Measurements from ENCODE around the gene GPATCH3. TPM values are rescaled to one million over a fixed set of nuclear protein-coding genes. Genes with fewer than 3 reads are reported as not detected.

GPATCH3 gene
- total and polyA plus RNA-seq, 7 donors: 6.6 to 14.3 (median 9.7) TPM

GRCh38 chr1:26907071-26907917 lies 7.0 kb upstream of the GPATCH3 start:
- no peak overlapping the region for H3K27ac ChIP-seq
- no peaks in the 10 kb centered on the region for H3K36me3 ChIP-seq
- DNase-seq: no peak
- H3K9me3 ChIP-seq: no peaks in the 10 kb centered on the region
- H3K27me3 ChIP-seq: no peaks in the 10 kb centered on the region
- intact Hi-C loops (cut with DNase I): no loop called here
- TF ChIP-seq, protein P1, sequence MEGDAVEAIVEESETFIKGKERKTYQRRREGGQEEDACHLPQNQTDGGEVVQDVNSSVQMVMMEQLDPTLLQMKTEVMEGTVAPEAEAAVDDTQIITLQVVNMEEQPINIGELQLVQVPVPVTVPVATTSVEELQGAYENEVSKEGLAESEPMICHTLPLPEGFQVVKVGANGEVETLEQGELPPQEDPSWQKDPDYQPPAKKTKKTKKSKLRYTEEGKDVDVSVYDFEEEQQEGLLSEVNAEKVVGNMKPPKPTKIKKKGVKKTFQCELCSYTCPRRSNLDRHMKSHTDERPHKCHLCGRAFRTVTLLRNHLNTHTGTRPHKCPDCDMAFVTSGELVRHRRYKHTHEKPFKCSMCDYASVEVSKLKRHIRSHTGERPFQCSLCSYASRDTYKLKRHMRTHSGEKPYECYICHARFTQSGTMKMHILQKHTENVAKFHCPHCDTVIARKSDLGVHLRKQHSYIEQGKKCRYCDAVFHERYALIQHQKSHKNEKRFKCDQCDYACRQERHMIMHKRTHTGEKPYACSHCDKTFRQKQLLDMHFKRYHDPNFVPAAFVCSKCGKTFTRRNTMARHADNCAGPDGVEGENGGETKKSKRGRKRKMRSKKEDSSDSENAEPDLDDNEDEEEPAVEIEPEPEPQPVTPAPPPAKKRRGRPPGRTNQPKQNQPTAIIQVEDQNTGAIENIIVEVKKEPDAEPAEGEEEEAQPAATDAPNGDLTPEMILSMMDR (IDR thresholded peaks at IDR 0.05): no peak
- TF ChIP-seq POLR2A (IDR thresholded peaks at IDR 0.05): no peak
- WGBS, 2 donors: 66 to 72% methylated on average over 6 of the region's 6 CpGs
- no peaks in the 10 kb centered on the region for H3K4me1 ChIP-seq
- no peak overlapping the region for H3K4me3 ChIP-seq

DNA sequence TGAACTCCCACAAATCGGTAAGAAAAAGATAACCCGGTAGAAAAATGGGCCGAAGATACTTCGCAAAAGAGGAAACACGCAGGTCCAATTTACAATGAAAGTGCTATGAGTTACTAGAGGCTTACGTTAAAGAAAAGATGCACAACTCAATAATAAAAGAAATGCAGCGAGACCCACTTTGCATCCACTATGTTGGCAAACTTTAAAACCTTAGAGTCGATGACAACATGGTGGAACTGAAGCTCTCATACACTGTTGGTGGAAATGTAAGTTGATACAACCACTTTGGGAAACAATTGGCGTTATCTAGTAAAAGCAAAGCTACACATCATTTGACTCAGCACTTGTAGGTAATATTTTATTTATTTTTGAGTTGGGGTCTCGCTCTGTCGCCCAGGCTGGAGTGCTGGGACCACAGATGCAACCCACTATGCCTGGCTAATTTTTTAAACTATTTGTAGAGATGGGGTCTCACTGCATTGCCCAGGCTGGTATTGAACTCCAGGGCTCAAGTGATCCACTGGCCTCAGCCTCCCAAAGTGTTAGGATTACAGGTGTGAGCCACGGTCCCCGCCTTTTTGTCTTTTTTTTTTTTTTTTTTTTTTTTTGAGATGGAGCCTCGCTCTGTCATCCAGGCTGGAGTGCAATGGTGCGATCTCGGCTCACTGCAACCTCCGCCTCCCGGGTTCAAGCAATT lies 696 bp upstream of the GPATCH3 start:
- no peaks in the 10 kb centered on the region for H3K27me3 ChIP-seq
- H3K4me3 ChIP-seq: peak overlapping the region; percentile 84 to 94 (median 88)
- no peaks in the 10 kb centered on the region for H3K9me3 ChIP-seq
- H3K4me1 ChIP-seq: peaks cover 0 to 21% (median 13%) of the 10 kb centered on the region in 4 donors
- intact Hi-C loops (cut with DNase I): no loop called here
- peak overlapping the region; percentile 79 to 84 (median 82) for H3K27ac ChIP-seq
- TF ChIP-seq POLR2AphosphoS5 (IDR thresholded peaks at IDR 0.05): no peak
- TF ChIP-seq, protein P1 (IDR thresholded peaks at IDR 0.05): no peak
- no peak for TF ChIP-seq POLR2A (IDR thresholded peaks at IDR 0.05)
- no peak for TF ChIP-seq EP300 (IDR thresholded peaks at IDR 0.05)
- H3K36me3 ChIP-seq: peaks cover 0 to 22% (median 5%) of the 10 kb centered on the region in 4 donors
- WGBS, 2 donors: 65 to 72% methylated on average over 18 of the region's 18 CpGs
- no peak for DNase-seq

DNA sequence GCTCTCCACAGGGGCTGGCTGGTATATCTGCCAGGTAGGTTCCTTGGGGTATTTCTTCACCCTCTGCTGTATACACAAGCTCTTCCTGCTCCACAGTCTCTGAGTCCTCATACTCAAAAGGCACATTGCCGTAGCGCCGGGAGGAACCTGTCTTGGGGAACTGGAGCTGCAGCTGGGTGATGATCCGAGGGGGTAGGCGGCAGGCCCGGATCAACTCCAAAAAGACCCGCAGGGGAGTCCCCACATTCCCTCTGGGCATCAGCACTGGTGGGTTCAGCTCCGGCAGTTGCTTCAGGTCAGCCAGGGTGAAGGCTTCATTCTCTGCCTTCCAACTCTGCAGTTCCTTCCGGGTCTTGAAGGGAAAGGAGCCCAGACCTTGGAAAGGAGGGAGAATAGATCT lies 2.9 kb downstream of the GPATCH3 start:
- 94 to 96% methylated on average over 9 of the region's 9 CpGs for WGBS, 2 donors
- Histone ChIP-seq H3K4me3 (no peak overlapping the region), H3K4me1 (peaks cover 0 to 21% (median 13%) of the 10 kb centered on the region in 4 donors), H3K9me3 (no peaks in the 10 kb centered on the region), H3K27ac (no peak overlapping the region), H3K27me3 (no peaks in the 10 kb centered on the region), H3K36me3 (peaks cover 4 to 58% (median 30%) of the 10 kb centered on the region in 4 donors)
- no peak for TF ChIP-seq POLR2AphosphoS5 (IDR thresholded peaks at IDR 0.05)
- TF ChIP-seq POLR2A (IDR thresholded peaks at IDR 0.05): no peak
- TF ChIP-seq, protein P1 (IDR thresholded peaks at IDR 0.05): no peak
- TF ChIP-seq EP300 (IDR thresholded peaks at IDR 0.05): no peak
- no peak for DNase-seq
- intact Hi-C loops (cut with DNase I): no loop called here

GRCh38 chr1:26894263-26894662 lies 6.0 kb downstream of the GPATCH3 start:
- no peak for DNase-seq
- Histone ChIP-seq H3K4me3 (no peak overlapping the region), H3K27ac (no peak overlapping the region), H3K36me3 (peaks cover 4 to 68% (median 31%) of the 10 kb centered on the region in 4 donors), H3K27me3 (no peaks in the 10 kb centered on the region), H3K4me1 (peaks cover 0 to 20% (median 17%) of the 10 kb centered on the region in 4 donors), H3K9me3 (no peaks in the 10 kb centered on the region)
- WGBS, 2 donors: 96 to 97% methylated on average over 13 of the region's 13 CpGs
- intact Hi-C loops (cut with DNase I): no loop called here
- TF ChIP-seq POLR2AphosphoS5 (IDR thresholded peaks at IDR 0.05) (no peak), POLR2A (IDR thresholded peaks at IDR 0.05) (no peak), EP300 (IDR thresholded peaks at IDR 0.05) (no peak)
- TF ChIP-seq, protein P1 (IDR thresholded peaks at IDR 0.05): no peak
